Stimulated activated CD8-positive, alpha-beta memory T cell treated with anti-CD3 and anti-CD28 coated beads, Interleukin-12 subunit alpha, Interleukin-12 subunit beta, amount 100 ng/mL, for 24 hours (primary cell): ENCODE results near the gene COL4A2.

ENCODE experiments used
- DNase-seq: peaks from one replicate; pipeline ENCODE4 v3.0.0-alpha.2; 2020; ENCODE audit errors: extremely low read depth

COL4A2 gene

DNA sequence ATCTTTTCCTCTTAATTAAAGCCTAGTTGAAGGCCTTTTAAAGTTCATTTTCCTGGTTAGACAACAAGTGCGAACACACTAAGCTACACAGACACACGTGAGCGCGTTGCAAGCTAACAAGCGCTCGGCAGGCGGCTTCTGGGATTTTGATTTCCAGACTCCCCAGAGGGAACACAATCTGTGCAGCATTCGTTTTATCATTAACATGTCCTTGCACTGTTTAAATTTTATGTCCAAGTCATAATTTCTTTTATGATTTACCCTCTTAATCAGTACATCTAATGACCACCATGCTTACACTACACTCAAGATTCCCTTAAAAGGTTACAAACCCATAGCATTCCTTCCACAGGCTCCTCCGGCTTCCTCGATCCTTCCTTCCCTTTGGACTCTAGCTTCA, 16.9 kb upstream of the COL4A2 start:
- no peak for DNase-seq

DNA sequence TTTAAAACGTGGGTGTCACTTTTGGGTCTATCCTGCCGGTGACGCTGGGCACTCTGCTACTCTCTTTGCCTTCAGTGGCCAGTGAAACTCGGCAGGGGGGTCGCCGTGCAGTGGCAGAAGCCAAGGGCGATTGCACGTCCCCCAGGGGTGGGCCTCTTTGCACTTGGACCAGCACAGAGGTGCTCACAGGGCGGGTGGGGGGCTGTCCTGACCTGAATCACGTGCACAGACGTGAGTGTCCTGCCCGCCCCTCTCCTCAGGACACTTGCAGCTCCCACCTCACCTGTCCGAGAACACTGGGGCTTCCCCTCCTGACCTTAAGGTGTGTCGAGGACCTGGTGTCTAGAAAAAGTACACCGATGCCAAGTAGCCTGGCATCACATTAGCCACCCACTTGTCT, 16.3 kb upstream of the COL4A2 start:
- no peak for DNase-seq

DNA sequence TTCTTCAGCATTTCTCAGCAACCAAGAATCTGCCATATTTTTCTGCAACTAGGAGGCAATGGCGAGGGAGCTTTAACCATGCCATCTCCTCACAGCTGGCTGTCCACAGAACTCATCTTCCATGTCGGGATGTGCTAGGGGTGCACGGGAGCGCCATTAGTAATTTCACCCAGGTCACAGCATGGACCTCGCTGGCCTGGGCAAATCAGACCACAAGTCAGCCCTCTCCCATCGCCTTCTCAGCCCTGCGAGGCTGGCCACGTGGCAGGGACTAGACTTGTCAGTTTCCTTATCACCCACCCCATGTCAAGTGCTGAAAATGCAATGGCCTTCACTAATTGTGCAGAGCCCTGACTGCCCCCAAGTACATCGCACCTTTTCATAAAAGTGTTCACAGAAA, 15.8 kb upstream of the COL4A2 start:
- no peak for DNase-seq

DNA sequence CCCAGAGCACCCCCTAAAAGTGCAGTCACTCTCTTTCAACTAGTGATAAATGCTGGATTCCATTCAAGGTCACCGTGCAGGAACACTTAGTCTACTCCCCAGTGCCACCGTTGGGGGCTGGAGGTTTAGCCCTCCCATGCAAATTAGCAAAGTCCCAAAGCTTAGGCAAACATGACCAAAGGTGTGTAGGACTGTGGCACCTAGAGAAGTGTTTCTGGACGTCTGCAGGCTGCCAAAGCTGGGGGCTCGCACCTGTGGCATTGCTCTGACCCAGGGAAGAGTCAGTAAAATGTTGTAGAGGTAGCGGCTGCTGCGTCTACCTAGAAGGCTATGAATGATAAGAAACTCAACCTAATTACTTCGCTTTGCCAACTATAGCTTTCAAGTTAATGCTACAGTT, 14.0 kb upstream of the COL4A2 start:
- no peak for DNase-seq

DNA sequence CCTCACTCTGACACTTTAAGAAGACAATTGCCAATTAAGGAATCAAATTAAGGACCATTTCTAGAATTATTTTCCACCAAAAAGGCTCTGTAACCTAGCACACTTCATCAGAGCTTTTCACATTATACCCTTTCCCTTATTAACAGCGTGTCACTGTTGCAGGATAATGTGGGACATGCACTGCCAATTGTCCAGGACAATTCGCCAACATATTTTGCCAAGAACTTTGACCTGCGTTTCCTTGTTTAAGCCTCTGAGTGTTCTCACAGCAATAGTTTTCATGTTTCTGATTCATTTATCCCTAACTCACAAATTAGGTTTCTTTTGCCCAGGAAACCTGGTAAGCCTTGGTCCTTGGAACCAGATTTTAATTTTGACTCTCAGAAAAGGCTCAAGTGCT, 13.4 kb upstream of the COL4A2 start:
- DNase-seq, result no peak

DNA sequence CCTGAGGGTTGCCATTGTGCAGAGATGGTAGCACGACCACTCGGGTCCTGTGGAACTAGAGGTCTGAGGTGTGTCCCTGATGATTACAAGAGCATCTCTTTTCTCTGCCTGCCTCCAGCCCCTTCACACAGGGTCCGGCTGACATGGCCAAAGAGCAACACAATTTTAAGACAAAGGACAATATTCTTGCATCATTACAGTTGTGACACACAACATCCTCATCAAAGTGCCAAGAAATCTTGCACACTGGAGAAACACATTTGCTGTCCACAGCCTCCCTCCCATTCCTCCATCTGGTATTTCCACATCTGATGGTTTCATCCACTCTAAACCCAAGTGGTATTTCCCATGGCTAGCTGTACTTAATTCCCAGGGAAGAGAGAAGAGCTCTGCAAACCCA, 12.9 kb upstream of the COL4A2 start:
- no peak for DNase-seq

DNA sequence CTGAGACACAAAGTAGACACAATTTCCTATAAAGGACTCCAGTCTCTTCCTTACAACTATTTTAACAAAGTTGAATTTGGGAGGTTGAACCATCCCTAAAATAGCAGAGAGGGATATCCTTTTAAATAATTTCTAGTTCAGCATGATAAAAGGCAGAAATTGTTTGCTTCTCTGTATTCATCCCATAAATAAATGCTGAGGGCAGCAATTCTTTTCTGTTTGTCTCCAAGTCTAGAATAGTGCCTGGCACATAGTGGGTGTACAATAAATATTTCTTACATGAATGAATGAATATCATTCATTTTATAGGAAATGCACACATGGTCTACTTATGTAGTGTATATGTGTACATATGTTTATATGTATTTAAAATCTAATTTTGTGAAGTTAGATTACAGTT, 12.5 kb upstream of the COL4A2 start:
- no peak for DNase-seq

DNA sequence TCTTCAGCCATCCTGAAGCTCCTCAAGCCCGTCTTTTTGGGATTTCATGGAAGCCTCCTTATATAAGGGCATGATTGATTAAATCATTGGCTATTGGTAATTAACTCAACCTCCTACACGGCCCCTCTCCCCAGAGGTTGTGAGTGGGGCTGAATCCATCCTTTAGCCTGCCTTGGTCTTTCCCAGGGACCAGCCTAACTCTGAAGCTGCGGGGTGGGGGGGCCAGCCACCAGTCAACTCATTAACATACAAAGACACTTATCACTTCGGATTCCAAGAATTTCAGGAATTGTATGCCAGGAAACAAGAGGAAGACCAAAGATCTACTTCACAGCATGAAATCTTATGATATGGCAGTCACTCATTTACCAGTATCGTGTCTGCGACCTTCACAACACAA, 10.1 kb upstream of the COL4A2 start:
- no peak for DNase-seq

DNA sequence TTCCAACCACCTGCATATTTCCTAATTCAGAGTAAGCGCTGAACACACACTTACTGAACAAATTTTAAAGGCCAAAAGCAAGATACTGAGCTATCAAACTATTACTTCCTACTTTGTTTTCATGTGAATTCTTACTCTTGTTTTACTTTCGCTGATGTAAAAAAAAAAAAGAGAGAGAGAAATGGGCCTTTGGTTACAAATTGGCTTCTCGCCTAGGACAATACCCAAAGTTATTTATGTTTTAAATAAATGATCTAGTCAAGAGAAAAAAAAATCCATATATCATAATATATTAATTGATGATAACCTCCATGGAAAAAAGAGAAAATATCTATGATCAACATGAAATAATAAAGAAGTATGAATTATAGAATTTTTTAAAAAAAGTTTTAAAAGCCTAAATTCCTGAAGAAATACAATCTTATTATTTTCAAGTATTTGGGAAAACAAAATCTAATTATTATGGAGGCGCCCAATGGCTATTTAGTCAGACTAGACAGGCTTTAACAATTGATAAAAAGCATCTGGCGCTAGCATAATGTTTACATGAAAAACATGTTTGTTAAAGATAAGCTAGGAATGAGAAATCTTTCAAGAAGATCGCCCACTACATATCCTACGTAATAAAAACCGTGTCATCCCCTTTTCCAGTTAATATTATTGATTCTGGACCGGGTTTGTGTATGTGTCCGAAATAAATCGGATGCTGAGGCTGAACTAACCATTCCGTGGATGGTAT, 9.1 kb upstream of the COL4A2 start:
- no peak for DNase-seq

DNA sequence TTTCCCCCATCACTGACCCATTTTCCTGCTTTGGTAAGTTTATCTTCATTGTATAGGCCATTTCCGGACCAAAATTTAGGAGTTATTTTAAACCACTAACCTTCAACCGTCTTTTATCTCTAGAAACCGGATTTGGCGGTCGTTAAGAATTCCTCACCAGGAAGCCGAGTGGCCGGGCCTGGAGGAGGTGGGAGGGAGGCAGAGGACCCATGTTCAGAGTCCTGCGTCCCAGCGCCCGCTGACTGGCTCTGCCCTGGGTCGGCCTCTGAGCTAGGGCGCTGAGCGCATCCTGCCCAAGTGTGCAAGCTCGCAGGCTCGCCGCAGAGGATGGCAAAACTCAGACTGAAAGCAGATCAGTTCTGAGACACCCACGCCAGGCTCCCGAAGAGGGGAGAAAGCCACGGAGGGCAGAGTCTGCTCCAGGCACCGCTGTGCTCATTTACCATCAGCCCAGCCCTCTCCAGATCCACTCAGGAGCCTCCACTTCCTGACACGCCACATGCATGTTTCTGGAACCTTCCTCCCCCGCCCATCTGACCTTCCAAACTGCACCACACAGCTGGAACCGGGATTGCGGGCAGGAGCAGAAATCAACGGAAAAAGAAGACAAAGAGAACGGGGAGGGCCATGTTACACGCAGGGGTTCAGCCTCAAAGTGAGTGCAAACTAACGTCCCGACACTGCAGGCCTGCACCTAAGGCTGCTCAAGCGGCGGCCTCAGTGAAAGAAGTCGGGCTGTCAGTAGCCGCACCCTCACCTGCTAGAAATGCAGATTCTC, 8.4 kb upstream of the COL4A2 start:
- no peak for DNase-seq

DNA sequence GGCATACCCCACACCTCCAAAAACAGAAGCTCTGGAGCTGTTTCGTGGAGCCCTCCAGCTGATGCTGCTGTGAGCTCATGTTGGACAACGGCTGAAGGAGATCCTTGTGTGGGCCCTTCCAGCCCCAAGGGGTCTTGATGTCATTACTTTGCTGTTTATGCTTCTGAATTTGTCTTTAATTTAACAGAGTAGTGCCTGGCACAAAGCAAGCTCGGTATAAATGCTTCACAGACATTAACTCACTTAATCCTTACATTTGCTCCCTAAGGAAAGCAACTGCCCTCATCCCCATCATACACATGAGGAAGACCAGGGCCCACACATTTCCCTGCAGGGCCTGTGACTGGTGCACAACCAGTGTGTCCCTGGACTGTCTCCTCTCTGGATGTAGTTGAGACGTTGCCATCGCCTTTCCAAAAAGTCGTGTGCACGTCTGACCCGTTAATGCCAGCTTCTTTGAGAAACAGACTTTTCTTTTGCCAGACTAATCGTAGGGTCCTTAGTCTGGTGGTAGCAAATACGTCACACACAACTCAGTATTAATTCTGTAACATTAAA, 7.7 kb upstream of the COL4A2 start:
- no peak for DNase-seq

DNA sequence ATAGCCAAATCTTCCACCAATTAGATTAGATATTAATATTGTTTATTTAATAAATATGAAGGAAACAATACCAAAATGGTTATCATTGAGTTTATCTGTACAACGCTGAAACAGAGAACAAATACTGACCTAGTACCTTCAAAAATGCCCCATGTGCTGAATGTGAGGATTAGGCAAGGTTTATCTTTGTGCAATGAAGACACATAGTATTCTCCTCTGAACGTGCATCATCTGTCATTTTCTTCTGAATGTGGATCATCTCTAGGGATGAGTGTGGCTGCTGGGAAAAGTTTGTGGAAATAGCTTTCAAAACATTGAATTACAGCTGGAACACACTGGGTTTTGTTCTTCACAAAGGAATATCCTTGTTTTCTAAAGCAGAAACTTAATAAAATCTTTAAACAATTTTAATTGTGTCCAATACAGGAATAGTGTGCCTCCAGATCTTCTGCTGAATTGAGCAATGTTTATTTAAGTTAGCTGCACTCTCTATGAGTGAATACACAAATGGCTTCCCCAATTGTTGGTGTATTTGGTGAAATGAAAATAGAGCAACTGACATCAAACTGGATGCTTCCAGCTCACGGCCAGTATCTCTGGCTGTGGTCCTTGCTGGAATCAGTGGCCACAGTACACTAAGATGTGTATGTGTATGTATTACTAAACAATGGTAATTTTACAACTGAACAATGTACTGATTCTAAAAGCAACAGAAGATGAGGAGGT, 6.8 kb upstream of the COL4A2 start:
- DNase-seq, result no peak

DNA sequence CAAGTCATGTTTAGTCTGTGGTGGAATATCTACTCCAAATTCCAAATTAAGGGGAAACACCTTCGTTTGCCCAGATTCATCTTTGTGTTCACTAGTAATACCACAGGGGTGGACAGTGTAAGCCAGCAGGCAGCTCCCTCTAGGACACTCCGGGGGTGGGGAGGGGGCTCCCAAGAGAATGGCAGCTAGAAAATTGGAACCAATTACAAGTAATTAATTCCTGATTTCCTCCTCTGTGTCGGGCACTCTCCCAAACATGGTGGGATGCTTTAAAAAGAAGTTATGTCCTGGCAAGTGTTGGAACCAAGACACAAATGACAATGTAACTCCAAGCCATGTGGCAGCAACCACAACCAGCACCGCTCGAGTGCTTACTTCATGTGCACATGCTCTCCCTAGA, 6.0 kb upstream of the COL4A2 start:
- no peak for DNase-seq

DNA sequence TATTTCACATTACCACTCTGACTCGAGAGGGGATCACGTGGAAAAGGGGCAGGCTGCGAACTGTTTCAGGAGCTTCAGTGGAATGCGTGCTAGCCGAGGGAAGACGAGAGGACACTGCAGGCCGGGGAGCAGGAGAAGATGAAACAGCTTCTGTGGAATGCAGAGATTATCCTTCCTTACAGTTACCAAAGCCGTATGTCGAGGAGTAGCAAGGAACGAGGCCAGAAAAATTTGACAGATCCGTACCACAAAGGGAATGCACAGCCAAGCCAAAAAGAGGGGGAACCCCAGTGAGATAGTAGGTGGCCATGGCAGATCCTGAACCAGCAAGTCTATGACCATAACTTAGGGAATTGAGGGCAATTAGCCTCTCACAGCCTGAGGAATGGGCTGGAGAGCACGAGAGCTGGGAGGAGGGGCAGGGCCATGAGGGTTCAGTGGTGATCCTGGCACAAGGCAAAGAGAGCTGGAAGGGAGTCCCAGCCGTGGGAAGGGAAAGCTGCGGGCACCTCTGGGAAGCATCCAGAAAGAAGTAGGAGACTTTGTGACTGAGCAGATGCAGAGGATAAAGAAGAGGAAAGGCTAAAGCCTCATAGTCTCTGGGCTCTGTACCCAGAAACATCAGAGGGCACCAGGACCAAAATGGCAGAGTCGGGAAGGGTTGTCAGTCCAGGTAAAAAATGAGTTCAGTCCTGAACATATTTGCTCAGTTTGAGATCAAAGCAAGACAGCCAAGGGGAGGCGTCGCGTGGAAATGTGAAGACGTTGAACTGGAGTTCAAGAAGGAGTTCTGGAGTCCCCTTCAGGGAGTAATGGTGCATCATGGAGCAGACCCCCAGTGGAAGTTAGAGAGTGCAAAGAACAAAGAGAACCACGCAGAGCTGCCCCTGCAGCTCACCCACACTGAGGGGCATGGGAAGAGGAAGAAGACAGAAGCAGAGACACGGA, 5.2 kb upstream of the COL4A2 start:
- DNase-seq, result no peak

DNA sequence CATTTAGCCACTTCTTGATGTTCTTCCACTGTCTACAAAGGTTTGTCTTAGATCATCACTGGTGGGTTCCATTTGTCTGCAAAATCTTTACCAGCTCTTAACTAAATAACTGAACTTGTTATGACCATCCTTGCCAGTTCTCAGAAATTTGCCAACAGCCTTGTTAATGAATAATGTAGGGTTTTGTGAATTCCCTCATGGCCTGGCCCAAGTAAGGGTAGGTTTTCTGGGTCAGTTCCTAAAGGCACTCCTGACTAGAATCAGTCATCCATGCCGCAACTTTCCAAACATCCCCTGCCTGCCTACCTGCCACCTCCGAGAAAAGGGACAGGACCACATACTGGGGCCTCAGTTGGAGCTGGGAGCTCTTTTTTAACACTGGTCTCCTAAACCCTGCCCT, 4.1 kb upstream of the COL4A2 start:
- DNase-seq, result no peak

DNA sequence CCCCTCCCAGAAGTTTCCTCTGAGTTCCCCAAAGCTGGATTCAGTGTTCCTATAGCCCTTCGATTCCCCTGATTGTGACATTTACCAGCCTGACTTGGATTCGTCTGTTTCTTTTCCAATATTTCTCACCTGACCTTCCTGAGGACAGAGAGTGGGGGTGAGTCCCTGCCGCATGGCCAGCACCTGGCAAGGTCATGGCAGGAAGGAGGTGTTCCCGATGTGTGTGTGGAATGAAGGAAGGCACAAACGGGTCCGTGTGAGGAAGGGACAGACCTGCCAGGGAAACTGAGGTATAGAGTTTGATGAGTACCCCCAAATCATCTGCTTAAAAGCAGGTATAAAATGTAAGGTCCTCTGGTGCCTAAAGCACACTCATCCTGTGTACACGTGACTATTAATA, 3.4 kb upstream of the COL4A2 start:
- no peak for DNase-seq

DNA sequence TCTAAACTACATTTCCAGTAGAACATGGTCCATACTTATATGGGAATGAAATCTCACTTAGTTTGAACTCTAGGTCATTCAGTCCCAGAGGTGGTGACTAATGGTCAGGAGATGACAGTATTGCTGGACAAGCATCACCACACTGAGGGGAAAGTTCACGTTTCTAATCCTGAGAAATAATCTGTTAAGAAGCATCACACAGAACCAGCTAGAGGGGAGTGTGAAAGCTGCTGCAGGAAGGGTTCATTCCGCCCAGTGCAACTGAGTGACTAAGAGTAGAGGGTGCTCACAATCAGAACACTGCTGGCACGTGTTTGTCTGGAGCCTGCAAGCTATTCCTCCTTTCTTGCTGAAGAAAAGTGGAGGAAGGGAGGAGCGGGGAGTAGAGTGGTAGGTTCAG, 2.8 kb upstream of the COL4A2 start:
- no peak for DNase-seq

DNA sequence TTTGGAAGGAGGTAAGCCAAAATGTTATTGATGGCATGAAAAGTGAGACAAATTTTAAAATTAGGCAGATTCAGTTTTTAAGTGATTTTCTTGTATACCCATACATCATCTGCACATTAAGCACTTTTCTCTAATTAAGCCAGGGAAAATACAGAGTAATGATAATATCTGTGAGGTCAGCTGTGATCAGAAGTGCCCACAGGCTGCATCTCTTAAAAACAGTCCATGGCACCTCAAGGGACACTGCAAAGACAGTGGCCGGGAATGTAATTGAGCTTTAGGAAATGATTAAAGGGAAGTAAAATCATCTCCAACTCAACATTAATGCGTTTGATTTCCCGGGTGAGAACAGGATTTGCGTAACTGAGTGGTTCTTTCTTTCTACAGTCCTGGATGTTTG, 2.1 kb upstream of the COL4A2 start:
- no peak for DNase-seq

DNA sequence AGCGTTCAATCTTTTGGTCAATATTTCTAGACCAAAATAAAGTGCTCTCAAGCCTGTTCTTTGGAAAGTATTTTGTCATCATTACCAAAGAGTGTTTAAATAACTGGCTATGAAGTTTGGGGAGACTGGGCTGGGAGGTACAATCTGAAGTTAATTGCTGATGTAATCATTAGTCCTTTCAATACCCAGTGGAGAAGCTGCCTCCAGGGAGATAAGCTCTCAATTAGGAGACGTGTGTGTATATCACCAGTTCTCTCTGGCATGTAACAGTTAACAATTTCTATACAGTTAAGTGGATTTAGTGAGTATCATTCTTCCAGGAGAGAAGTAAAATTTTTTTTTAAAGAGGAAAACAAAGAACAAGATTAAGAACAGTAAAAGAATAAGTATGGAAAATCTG, 1.5 kb upstream of the COL4A2 start:
- no peak for DNase-seq

DNA sequence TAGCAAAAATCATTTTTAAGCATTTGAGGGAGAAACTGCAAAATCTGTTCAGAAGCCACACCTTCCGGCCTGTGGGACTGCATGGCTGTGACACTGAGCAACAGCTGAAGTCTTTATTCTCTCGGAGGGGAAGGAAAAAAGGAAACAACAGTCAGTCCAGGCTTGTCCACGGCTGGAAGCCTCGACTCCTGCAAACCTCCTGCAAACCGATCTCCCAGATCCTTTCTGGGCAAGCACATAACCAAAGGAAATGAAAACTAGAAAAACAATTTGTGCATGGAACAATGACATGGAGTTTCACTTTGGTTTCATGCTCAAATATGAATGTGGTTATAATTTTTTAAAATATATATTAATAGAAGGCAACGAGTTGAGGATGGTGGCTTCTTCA, 1.1 kb upstream of the COL4A2 start:
- DNase-seq, result no peak

DNA sequence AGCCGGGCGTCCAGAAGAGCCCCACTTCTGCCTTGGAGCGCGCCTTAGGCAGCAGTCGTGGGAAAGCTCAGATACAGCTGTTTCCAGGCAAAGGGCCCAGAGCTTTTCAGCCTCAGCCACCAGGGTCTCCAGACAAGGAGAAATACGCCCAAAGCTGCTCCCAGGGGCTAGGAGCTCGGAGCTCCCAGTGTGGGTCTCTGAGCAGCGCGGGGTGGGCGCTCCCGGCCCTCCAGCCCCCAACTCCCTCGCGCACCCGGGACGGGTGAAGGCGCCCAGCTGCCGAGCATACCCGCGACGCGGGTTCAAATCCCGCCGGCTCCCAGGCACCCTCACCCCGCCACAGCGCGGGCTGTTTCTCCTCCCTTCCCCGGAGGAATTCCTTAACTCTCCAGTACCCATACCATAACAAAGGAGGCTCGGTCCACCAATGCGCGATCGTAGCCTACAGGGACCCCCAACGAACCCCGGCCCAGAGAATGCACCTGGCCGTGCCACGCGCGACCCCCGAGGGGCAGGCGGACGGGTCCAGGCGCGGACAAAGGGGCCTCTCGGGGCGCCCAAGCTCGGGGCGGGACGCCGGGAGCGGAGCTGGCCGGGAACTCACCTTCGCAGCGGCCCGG, 634 bp upstream of the COL4A2 start:
- DNase-seq, result no peak
